Fibroblast of skin of left quadriceps (primary cell): Measurements from ENCODE around the gene SLC25A46.
"Not testable (repeated sequence)": the region's sequence is repeated elsewhere in the genome, so short reads cannot be mapped to it uniquely, and the experiment has no call there.

Experiments
- DNase-seq, 2 experiments: peaks; one replicate each; pipeline ENCODE4 v3.0.0-alpha.2; 2013; ENCODE audit warnings: low read depth in 2 of 2

Gene SLC25A46

DNA sequence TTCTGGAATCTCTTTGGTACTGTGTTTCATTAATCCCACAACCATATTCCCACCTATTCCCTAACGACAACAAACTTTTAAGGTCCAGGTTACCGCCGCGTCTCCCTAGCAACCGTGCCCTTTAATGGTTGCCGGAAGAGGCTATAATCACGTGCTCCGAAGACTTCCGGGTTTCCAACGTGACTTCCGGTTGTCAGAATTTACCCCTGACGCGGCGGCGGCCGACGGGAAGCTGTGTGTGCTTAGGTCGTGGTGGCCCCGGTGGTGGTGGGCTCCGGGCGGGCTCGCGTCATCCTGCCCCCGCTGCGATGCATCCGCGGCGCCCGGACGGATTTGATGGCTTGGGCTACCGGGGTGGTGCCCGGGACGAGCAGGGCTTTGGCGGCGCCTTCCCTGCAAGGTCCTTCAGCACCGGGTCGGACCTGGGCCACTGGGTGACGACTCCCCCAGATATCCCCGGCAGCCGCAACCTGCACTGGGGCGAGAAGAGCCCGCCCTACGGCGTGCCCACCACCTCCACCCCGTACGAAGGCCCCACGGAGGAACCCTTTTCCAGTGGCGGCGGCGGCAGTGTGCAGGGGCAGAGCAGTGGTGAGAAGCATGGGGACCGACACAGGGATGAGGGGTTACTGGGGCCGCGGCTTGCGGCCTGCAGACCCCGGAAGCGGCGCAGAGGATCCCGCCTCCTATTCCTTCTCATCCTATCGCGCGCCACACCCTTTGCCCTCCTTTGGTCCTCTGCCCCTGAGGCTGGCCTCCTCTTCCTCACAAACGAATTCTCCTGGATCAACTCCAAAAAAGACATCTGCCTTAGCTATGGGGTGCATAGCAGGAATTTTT is at the start of gene SLC25A46:
SLC25A46 (plus strand) TSS at position 196 of the 840 bp plus-strand sequence; CDS start at position 309, 113 bp downstream.
- DNase-seq, result peak; percentile 74 to 76

- not testable (repeated sequence) for DNase-seq
Observed at GRCh38 chr5:110690587-110690986, 48.2 kb upstream of the SLC25A46 start.

GRCh38 chr5:110692669-110693068 is 46.1 kb upstream of the SLC25A46 start:
- not testable (repeated sequence) for DNase-seq

DNA sequence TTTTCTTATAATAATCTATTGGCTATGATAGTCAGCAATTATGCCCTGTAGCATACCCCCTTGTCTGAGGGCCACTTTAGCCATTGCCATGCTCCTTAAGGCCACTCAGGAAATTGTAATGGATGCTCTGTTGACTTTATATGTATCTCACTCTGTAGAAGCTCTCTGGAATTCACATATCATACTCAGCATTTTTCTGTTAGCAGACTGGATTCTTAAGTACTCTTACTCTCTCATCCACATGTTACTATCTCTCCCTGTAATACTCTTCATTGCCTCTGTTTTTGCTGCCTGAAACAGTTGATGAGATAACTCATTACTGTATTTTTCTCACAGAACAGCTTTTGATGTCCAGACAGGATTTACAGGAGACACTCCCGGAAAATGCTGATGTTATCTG is 36.5 kb upstream of the SLC25A46 start:
- no peak for DNase-seq

DNA sequence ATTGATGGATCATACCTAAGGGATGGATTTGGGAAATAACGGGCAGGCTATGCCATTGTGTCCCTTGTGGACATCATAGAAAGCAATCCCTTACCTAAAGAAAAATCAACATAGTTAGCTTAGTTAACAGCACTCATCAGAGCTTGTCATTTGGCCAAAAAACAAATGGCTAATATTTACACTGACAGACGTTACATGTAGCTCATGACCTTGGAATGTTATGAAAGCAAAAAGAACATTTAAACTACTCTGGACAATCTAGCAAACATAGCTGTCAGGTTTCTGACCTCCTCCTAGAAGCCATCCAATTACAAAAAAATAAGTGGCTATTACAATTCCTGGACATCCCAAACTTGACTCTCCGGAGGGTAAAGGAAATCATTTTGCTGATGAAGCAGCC is 36.1 kb upstream of the SLC25A46 start:
- DNase-seq, result no peak

GRCh38 chr5:110703481-110703880 is 35.3 kb upstream of the SLC25A46 start:
- no peak for DNase-seq

DNA sequence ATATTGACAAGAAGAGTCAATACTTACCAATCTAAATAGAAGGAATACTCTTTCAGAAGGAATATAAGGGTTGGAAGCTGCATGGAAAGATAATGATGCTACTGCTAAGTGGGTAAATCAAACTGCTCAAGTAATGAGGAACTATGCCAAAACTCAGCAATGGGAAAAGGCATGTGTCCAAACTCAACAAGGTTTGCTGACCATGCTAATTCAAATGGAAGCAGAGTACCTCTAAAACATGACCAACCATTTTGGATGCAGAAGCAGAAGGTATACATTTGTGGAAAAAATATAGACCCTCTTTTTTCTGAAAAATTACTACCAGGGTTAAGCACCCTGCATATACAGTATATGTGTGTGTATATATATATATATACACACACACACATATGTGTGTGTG is 33.5 kb upstream of the SLC25A46 start:
- no peak for DNase-seq

- DNase-seq, result no peak
Observed at GRCh38 chr5:110707260-110707844, 31.5 kb upstream of the SLC25A46 start.

DNA sequence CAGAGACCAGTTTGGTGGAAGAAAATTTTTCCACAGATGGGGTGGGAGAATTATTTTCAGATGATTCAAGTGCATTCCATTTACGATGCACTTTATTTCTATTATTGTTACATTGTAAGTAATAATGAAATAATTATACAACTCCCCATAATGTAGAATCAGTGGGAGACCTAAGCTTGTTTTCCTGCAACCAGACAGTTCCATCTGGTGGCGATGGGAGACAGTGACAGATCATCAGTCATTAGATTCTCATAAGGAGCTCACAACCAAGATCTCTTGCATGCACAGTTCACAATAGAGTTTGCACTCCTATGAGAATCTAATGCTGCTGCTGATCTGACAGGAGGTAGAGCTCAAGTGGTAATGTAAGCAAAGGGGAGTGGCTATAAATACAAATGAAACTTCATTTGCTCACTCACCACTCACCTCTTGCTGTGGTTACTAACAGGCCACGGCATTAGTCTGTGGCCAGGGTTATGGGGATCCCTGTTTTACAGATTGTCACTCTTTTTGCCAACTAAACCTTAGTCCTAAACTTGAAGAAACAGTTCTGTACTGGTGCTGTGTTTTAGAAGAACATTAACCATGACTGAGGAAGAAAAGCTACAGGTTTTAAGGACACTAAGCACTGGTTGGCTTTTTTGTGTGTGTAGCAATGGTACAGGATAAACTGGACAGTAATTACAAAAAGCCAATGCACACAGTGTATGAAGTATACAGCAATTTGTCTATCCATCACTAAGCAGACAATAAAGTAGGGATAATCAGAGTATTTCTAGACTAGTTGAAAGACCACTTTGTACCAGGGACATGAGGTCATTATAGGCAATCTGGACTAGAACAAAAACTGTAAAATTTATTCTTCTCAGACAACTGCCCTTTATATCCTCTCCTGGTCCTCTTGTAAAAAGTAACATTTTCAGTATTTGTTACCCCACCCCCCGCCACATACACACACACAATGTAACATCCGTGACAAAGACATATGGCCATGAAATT is 22.3 kb upstream of the SLC25A46 start:
- DNase-seq, result peak in 1 of 2 experiments; percentile 10

DNA sequence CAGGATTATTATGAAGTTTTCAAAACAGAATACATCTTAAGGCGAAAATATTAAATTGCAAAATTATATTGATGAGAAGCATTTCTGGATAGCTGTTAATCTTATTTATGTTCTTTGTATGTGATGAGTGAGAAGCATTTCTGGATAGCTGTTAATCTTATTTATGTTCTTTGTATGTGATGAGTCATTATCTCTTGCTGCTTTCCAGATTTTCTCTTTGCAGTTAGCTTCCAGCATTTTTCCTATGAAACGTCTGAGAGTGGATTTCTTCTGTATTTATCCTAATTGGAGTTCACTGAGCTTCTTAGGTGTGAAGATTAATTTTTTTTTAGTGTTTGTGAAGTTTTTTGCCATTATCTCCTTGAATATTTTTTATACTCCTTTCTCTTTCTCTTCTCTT is 20.5 kb upstream of the SLC25A46 start:
- peak; percentile 44 to 52 for DNase-seq

GRCh38 chr5:110726249-110727024 is 12.4 kb upstream of the SLC25A46 start, which contains the start of gene TMEM232:
TMEM232 (minus strand) TSS chr5:110726671; CDS start chr5:110667352, 59,319 bp downstream.
- DNase-seq, result peak in 1 of 2 experiments; percentile 29

GRCh38 chr5:110727025-110727314 is 11.8 kb upstream of the SLC25A46 start:
- no peak for DNase-seq

GRCh38 chr5:110731499-110731898 is 7.3 kb upstream of the SLC25A46 start:
- not testable (repeated sequence) for DNase-seq

- DNase-seq, result no peak
Observed at GRCh38 chr5:110734101-110734500, 4.7 kb upstream of the SLC25A46 start.

DNA sequence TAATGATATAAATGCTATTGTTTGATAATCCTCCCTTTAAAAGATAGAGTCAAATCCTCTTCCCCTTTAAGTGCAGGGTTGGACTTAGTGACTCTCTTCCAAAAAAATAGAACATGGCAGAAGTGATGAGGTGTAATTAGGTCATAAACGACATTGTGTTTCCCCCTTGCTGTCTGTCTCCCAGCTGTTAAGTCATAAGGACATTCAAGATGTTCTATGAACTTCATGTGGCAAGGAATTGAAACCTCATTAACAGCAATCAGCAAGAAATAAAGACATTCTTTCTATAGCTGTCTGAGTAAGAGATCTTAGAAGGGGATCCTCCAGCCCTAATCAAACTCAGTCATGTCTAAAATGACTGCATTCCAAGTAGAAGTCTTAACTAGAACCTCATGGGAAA is 3.3 kb upstream of the SLC25A46 start:
- DNase-seq, result no peak

GRCh38 chr5:110736753-110737152 is 2.1 kb upstream of the SLC25A46 start:
- no peak for DNase-seq

DNA sequence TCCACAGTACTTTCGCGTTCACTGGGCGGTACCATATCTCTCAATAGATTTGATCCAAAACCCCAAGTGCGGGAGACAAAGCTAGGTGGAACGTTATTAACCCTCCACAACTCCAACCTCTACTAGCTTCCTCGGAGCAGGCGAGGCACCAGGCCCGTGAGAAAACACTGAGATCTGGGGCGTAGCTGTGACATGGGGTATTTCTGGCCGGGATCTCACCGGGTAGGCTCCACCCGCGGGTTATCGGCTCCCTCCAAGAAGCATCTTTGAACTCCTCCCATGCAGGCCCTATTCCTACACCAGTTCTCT is 350 bp upstream of the SLC25A46 start:
- DNase-seq, result no peak

DNA sequence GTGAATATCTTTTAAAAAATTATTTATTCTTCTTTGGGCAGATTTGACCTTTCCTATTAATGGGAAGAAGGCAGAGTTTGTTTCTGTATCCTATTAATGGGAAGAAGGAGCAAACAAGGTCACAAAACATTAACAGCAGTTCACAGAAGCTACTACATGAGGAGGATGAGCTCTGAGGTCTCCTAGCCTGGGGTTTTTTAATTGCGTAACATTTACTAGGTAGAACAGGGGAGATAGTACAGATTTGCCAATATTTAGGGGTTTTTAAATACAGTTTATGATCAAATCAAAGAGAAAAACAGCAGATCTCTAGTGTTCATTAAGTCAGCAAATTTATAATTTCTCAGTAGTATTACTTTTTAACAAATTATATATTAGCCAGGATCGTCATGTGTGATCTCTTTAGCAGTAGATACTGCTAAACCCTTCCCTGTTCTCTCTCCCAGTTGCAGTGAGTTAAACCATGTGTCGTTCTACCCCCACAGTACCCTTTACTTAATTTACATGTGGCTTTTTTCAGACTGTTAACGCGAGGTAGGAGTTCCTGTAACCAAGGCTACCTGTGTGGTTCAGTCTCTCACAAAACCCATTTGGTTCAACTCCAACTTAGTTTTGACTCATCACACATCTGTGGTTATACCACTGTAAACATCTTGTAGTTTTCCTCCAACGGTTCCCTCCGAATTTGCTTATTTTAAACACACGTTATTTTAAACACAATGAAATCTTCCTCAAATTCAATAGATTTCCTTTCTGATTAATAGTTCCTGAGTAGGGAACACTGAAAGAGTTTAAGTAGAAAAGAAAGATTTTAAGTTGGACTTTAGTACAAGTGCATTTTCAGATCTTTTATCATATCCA is 13.3 kb downstream of the SLC25A46 start:
- DNase-seq, result no peak

GRCh38 chr5:110752953-110753352 is 14.1 kb downstream of the SLC25A46 start:
- no peak for DNase-seq

- no peak for DNase-seq
Observed at GRCh38 chr5:110753600-110753999, 14.8 kb downstream of the SLC25A46 start.

- DNase-seq, result no peak
Observed at GRCh38 chr5:110754181-110754580, 15.4 kb downstream of the SLC25A46 start.
